Mammary epithelial cell (primary cell): ENCODE results near the gene OR51G2.

Experiments used
- CTCF ChIP-seq, 2 donors: IDR thresholded peaks in 1 of 2; conservative IDR thresholded peaks in 1 of 2; 2 replicates each; pipeline ENCODE4 v1.5.1; 2011 to 2012; ENCODE audit warnings: inconsistent platforms in 2 of 2, low read length in 2 of 2, mild to moderate bottlenecking in 2 of 2, control low read depth in 1 of 2, low read depth in 1 of 2; ENCODE audit not compliant: insufficient read depth in 1 of 2; ENCODE audit errors: extremely low read depth in 1 of 2
- EZH2 ChIP-seq: IDR thresholded peaks from 2 replicates; pipeline ENCODE4 v1.6.1; 2012; ENCODE audit warnings: low read length, inconsistent platforms, borderline replicate concordance

GRCh38 chr11:4962816-4963215 lies 43.7 kb upstream of the OR51G2 start:
- TF ChIP-seq CTCF (conservative IDR thresholded peaks at IDR 0.05 in 1 of 2, IDR thresholded peaks at IDR 0.05 in 1 of 2; ENCODE audit: extremely low read depth in 1 of 2, insufficient read depth in 1 of 2, low read depth in 1 of 2, low read length in 2 of 2) (no peak), EZH2 (no peak)
